ENCODE measurements around the gene CUL4A. TPM values are rescaled to one million over a fixed set of nuclear protein-coding genes. Genes with fewer than 3 reads are reported as not detected.

The CUL4A gene
- total and polyA plus RNA-seq, 7 donors = 75.4 to 180 (median 135) TPM

DNA sequence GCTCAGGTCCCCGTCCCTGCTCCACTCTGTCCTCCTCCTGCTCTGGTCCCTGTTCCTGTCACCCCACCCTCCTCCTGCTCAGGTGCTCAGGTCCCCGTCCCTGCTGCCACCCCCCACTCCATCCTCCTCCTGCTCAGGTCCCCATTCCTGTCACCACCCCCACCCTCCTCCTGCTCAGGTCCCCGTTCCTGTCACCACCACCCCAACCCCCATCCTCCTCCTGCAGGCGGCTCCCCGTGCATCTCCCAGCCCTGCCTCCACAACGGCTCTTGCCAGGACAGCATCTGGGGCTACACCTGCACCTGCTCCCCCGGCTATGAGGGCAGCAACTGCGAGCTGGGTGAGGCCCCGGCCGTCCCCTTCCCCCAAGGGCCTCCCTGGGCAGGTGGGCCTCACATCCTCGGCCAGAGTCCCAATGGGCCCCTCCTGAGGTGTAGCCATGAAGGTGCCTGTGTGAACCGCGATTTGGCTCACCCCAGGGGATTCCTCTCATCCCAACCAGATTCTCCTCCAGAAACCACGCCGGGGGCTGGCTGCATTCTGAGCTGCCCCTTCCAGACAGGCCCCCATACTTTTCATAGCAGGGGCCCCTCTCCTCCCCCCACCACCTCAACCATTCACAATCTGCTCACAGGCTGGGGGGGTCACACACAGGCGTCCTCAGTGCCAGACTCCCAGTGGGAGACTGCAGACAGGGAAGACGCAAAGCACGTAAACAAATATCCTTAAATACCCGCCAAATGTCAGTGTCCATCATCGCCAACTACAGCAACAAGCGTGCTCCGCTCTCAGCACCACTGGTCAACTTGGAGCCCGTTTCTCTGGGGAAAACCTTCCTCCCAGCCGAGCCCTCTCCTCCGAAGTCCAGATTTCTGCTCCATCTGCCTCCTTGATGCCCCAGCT lies 46.4 kb upstream of the CUL4A start:
- ATAC-seq (no peak), DNase-seq (no peak)
- no peak for TF ChIP-seq CTCF (IDR thresholded peaks at IDR 0.05)
- peaks cover 0 to 12% (median 8%) of the 10 kb centered on the region in 3 donors for H3K27me3 ChIP-seq (ENCODE audit: insufficient read depth in 3 of 3, low read length in 2 of 3)
- 12 to 13% (median 13%) methylated on average over 25 of the region's 25 CpGs for WGBS, 3 donors
- H3K36me3 ChIP-seq (ENCODE audit: insufficient read depth in 1 of 2, low read depth in 1 of 2) = no peaks in the 10 kb centered on the region
- H3K4me3 ChIP-seq = no peak overlapping the region
- H3K9me3 ChIP-seq = no peaks in the 10 kb centered on the region
- no peak overlapping the region for H3K27ac ChIP-seq
- intact Hi-C loops (cut with DNase I) = no loop called here
- no peaks in the 10 kb centered on the region for H3K4me1 ChIP-seq

DNA sequence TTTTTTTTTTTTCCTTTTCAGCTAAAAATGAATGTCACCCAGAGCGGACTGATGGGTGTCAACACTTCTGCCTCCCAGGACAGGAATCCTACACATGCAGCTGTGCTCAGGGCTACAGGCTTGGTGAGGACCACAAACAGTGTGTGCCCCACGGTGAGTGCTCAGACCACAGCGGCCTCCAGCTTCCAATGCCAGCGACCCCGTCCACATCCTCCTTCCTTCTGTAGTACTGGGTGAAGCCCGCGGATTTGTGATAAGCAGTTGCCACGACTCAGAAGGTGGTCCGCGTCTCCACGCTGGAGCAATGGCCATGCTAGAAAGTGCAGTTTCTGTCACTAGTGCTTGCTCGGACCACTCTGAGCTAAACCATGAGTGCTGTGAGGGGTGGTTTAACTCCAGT lies 44.9 kb upstream of the CUL4A start:
- DNase-seq (no peak), ATAC-seq (no peak)
- Histone ChIP-seq H3K36me3 (ENCODE audit: insufficient read depth in 1 of 2, low read depth in 1 of 2) (peaks cover 0 to 7% of the 10 kb centered on the region in 2 donors), H3K4me1 (no peaks in the 10 kb centered on the region), H3K27ac (no peak overlapping the region), H3K4me3 (no peak overlapping the region), H3K9me3 (no peaks in the 10 kb centered on the region), H3K27me3 (ENCODE audit: insufficient read depth in 3 of 3, low read length in 2 of 3) (peaks cover 0 to 12% (median 8%) of the 10 kb centered on the region in 3 donors)
- TF ChIP-seq CTCF (IDR thresholded peaks at IDR 0.05) = no peak
- 84% methylated on average over 12 of the region's 12 CpGs for WGBS, 3 donors
- intact Hi-C loops (cut with DNase I) = no loop called here

- TF ChIP-seq CTCF (IDR thresholded peaks at IDR 0.05) = no peak
- peaks cover 0 to 15% of the 10 kb centered on the region in 2 donors for H3K36me3 ChIP-seq (ENCODE audit: insufficient read depth in 1 of 2, low read depth in 1 of 2)
- H3K4me3 ChIP-seq = no peak overlapping the region
- DNase-seq (no peak), ATAC-seq (no peak)
- intact Hi-C loops (cut with DNase I) = no loop called here
- no peak overlapping the region for H3K27ac ChIP-seq
- 85 to 90% (median 87%) methylated on average over 10 of the region's 10 CpGs for WGBS, 3 donors
- H3K9me3 ChIP-seq = no peaks in the 10 kb centered on the region
- no peaks in the 10 kb centered on the region for H3K4me1 ChIP-seq
- H3K27me3 ChIP-seq (ENCODE audit: insufficient read depth in 3 of 3, low read length in 2 of 3) = peaks cover 0 to 12% (median 8%) of the 10 kb centered on the region in 3 donors
Observed at GRCh38 chr13:113166266-113166665, 43.1 kb upstream of the CUL4A start.

DNA sequence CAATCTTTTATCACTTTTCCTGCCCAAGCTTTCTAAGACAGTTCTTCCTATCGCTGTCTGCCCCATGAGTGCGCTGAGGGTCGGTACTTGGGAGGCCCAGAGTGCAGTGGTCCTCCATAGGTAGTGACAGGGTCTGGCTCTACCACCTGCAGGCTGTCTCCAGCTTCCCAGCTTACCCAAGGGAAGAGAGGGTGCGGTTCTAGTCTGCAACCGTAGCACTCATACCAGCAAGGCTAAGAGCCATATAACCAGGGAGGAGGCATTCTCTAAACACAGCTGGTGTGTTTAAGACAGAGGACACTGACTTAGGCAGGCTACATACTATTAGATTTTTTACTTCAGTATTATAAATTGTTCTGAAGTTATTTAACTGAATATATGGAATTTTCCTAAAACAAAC lies 42.7 kb upstream of the CUL4A start:
- no peak for TF ChIP-seq CTCF (IDR thresholded peaks at IDR 0.05)
- intact Hi-C loops (cut with DNase I) = no loop called here
- Histone ChIP-seq H3K27ac (no peak overlapping the region), H3K36me3 (ENCODE audit: insufficient read depth in 1 of 2, low read depth in 1 of 2) (peaks cover 0 to 19% of the 10 kb centered on the region in 2 donors), H3K27me3 (ENCODE audit: insufficient read depth in 3 of 3, low read length in 2 of 3) (peaks cover 0 to 10% (median 8%) of the 10 kb centered on the region in 3 donors), H3K9me3 (no peaks in the 10 kb centered on the region), H3K4me1 (no peaks in the 10 kb centered on the region), H3K4me3 (no peak overlapping the region)
- ATAC-seq (no peak), DNase-seq (no peak)
- WGBS, 3 donors = 89 to 91% (median 89%) methylated on average over 5 of the region's 5 CpGs
